Right atrium auricular region (tissue), 2 donors: ENCODE results near the gene CCDC85C. TPM values are rescaled to one million over a fixed set of nuclear protein-coding genes. Genes with fewer than 3 reads are reported as not detected.
A peak's percentile ranks its signal among the peaks of the same experiment; 100 is the strongest.

Source experiments
- DNase-seq: peaks from one replicate; pipeline ENCODE4 v3.0.0-alpha.2; 2019; ENCODE audit warnings: low spot score
- H3K27ac ChIP-seq, 2 donors: fragments of 200-600 bp; sonication (generic); 1 replicate in 1 of 2; 2 replicates in 1 of 2; pipeline ENCODE4 v1.5.1; 2016 to 2019
- H3K27me3 ChIP-seq, 2 donors: fragments of 200-600 bp; sonication (generic); one replicate each; pipeline versions ENCODE4 v1.5.1 to v1.6.0; 2017 to 2019
- H3K36me3 ChIP-seq: fragments of 200-600 bp; sonication (generic); one replicate; pipeline ENCODE4 v1.5.1; 2016
- H3K4me1 ChIP-seq, 2 donors: fragments of 200-600 bp; sonication (generic); one replicate each; pipeline versions ENCODE4 v1.5.1 to v1.6.0; 2017 to 2019
- H3K4me3 ChIP-seq, 2 donors: fragments of 200-600 bp; sonication (generic); 1 replicate in 1 of 2; 2 replicates in 1 of 2; pipeline ENCODE4 v1.5.1; 2017 to 2019; ENCODE audit warnings: mild to moderate bottlenecking in 1 of 2, moderate library complexity in 1 of 2
- H3K9me3 ChIP-seq, 2 donors: fragments of 200-600 bp; sonication (generic); one replicate each; pipeline ENCODE4 v1.5.1; 2019
- CTCF ChIP-seq, 2 donors: fragments of 200-600 bp; sonication (generic); IDR thresholded peaks; one replicate each; pipeline ENCODE4 v1.5.1; 2019; ENCODE audit warnings: antibody characterized with exemption in 2 of 2
- total RNA-seq, 2 donors: library from RNA; depleted of rRNA; stranded (reverse); fragments of >200 nt; gene quantifications; one replicate each; pipeline ENCODE4 v1.1.0, GENCODE V29; 2016

CCDC85C gene
- total RNA-seq, 2 donors from 2014 or later = 17.1 to 17.7 TPM

- H3K9me3 ChIP-seq = no peaks in the 10 kb centered on the region
- no peaks in the 10 kb centered on the region for H3K27me3 ChIP-seq
- H3K27ac ChIP-seq = peak overlapping the region in 1 of 2 donors; percentile 23
- H3K4me3 ChIP-seq = no peak overlapping the region
- DNase-seq = no peak
- no peak for TF ChIP-seq CTCF (IDR thresholded peaks at IDR 0.05)
- H3K36me3 ChIP-seq = no peaks in the 10 kb centered on the region
- H3K4me1 ChIP-seq = peaks cover 0 to 26% of the 10 kb centered on the region in 2 donors
Observed at GRCh38 chr14:99615497-99616157, 11.6 kb upstream of the CCDC85C start.

GRCh38 chr14:99612738-99613330 lies 8.8 kb upstream of the CCDC85C start:
- Histone ChIP-seq H3K9me3 (no peaks in the 10 kb centered on the region), H3K27me3 (no peaks in the 10 kb centered on the region), H3K4me1 (peaks cover 0 to 18% of the 10 kb centered on the region in 2 donors), H3K36me3 (no peaks in the 10 kb centered on the region), H3K4me3 (no peak overlapping the region), H3K27ac (no peak overlapping the region)
- TF ChIP-seq CTCF (IDR thresholded peaks at IDR 0.05) = no peak
- DNase-seq = no peak

- H3K9me3 ChIP-seq = no peaks in the 10 kb centered on the region
- H3K4me3 ChIP-seq = no peak overlapping the region
- no peaks in the 10 kb centered on the region for H3K27me3 ChIP-seq
- no peaks in the 10 kb centered on the region for H3K36me3 ChIP-seq
- peaks cover 0 to 18% of the 10 kb centered on the region in 2 donors for H3K4me1 ChIP-seq
- no peak overlapping the region for H3K27ac ChIP-seq
- TF ChIP-seq CTCF (IDR thresholded peaks at IDR 0.05) = no peak
- no peak for DNase-seq
Observed at GRCh38 chr14:99612071-99612737, 8.2 kb upstream of the CCDC85C start.

- Histone ChIP-seq H3K4me1 (peaks cover 0 to 18% of the 10 kb centered on the region in 2 donors), H3K27me3 (no peaks in the 10 kb centered on the region), H3K36me3 (no peaks in the 10 kb centered on the region), H3K27ac (no peak overlapping the region), H3K9me3 (no peaks in the 10 kb centered on the region), H3K4me3 (no peak overlapping the region)
- no peak for DNase-seq
- TF ChIP-seq CTCF (IDR thresholded peaks at IDR 0.05) = no peak
Observed at GRCh38 chr14:99611646-99612045, 7.6 kb upstream of the CCDC85C start.

- H3K4me1 ChIP-seq = peaks cover 0 to 12% of the 10 kb centered on the region in 2 donors
- H3K27me3 ChIP-seq = no peaks in the 10 kb centered on the region
- TF ChIP-seq CTCF (IDR thresholded peaks at IDR 0.05) = peak in 1 of 2 donors; percentile 56
- no peak for DNase-seq
- no peaks in the 10 kb centered on the region for H3K36me3 ChIP-seq
- H3K27ac ChIP-seq = no peak overlapping the region
- no peaks in the 10 kb centered on the region for H3K9me3 ChIP-seq
- no peak overlapping the region for H3K4me3 ChIP-seq
Observed at GRCh38 chr14:99609245-99610170, 5.5 kb upstream of the CCDC85C start.
